Neutrophil (primary cell): ENCODE results near the gene ELMO3.
A peak's percentile ranks its signal among the peaks of the same experiment; 100 is the strongest.

Experiments
- H3K27ac ChIP-seq: fragments of 200-600 bp; sonication (generic); 2 replicates; pipeline ENCODE4 v1.5.1; 2016; ENCODE audit warnings: mild to moderate bottlenecking, moderate library complexity
- H3K27me3 ChIP-seq: fragments of 200-600 bp; sonication (generic); 2 replicates; pipeline ENCODE4 v1.6.0; 2016; ENCODE audit warnings: mild to moderate bottlenecking
- H3K36me3 ChIP-seq: fragments of 200-600 bp; sonication (generic); 2 replicates; pipeline ENCODE4 v1.5.1; 2017
- H3K4me1 ChIP-seq, 2 experiments: fragments of 200-600 bp in 1 of 2; sonication (generic) in 1 of 2; 1 replicate in 1 of 2; 2 replicates in 1 of 2; pipeline versions ENCODE4 v1.5.1 to v1.6.1; 2013 to 2016; ENCODE audit warnings: low read depth in 1 of 2, low read length in 1 of 2, mild to moderate bottlenecking in 1 of 2, moderate library complexity in 1 of 2; ENCODE audit not compliant: control insufficient read depth in 1 of 2, insufficient read depth in 1 of 2
- H3K4me3 ChIP-seq, 2 experiments: fragments of 200-600 bp in 1 of 2; sonication (generic) in 1 of 2; 1 replicate in 1 of 2; 2 replicates in 1 of 2; pipeline ENCODE4 v1.5.1; 2013 to 2016; ENCODE audit warnings: low read depth in 1 of 2, low read length in 1 of 2, mild to moderate bottlenecking in 1 of 2, moderate library complexity in 1 of 2
- H3K9me3 ChIP-seq: fragments of 200-600 bp; sonication (generic); 2 replicates; pipeline ENCODE4 v1.5.1; 2016
- TF ChIP-seq, protein P1 (sequence below): fragments of 200-600 bp; sonication (generic); IDR thresholded peaks from 2 replicates; pipeline ENCODE4 v1.5.1; 2016; ENCODE audit warnings: antibody characterized with exemption

ELMO3 gene

DNA sequence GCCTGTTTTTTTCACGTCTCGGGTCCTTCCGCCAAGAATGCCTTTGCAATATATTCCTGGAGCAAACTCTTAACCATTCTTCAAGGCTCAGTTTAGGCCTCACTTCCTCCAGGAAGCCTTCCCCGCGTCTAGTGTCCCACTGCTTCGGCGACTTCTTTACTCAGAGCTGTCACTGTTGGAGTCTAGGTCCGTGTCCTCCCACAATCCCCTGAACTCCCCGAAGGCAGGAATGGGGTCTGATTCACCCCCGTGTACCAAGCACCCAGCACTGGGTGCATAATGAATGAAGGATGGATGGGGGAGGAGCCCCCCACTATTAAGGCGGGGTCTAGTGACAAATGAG is 15.7 kb upstream of the ELMO3 start:
- H3K27ac ChIP-seq: peak overlapping the region; percentile 85
- H3K27me3 ChIP-seq: peaks cover 45% of the 10 kb centered on the region
- TF ChIP-seq, protein P1, sequence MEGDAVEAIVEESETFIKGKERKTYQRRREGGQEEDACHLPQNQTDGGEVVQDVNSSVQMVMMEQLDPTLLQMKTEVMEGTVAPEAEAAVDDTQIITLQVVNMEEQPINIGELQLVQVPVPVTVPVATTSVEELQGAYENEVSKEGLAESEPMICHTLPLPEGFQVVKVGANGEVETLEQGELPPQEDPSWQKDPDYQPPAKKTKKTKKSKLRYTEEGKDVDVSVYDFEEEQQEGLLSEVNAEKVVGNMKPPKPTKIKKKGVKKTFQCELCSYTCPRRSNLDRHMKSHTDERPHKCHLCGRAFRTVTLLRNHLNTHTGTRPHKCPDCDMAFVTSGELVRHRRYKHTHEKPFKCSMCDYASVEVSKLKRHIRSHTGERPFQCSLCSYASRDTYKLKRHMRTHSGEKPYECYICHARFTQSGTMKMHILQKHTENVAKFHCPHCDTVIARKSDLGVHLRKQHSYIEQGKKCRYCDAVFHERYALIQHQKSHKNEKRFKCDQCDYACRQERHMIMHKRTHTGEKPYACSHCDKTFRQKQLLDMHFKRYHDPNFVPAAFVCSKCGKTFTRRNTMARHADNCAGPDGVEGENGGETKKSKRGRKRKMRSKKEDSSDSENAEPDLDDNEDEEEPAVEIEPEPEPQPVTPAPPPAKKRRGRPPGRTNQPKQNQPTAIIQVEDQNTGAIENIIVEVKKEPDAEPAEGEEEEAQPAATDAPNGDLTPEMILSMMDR: no peak
- H3K36me3 ChIP-seq: no peaks in the 10 kb centered on the region
- no peaks in the 10 kb centered on the region for H3K9me3 ChIP-seq
- H3K4me3 ChIP-seq: peak overlapping the region; percentile 85 to 100
- H3K4me1 ChIP-seq: peaks cover 31 to 32% of the 10 kb centered on the region in 2 experiments

- Histone ChIP-seq H3K27me3 (peaks cover 39% of the 10 kb centered on the region), H3K4me3 (peak within 1 kb of the TSS; percentile 85 to 100), H3K9me3 (no peaks in the 10 kb centered on the region), H3K4me1 (peaks cover 26 to 30% of the 10 kb centered on the region in 2 experiments), H3K36me3 (no peaks in the 10 kb centered on the region), H3K27ac (peak within 1 kb of the TSS; percentile 85)
- TF ChIP-seq, protein P1: no peak
Observed at GRCh38 chr16:67183627-67184452, 15.1 kb upstream of the ELMO3 start, which contains the start of gene MATCAP1. Gene MATCAP1, minus strand, starts transcription at chr16:67183963. Its CDS starts 3,353 bp downstream, at chr16:67180610.

DNA sequence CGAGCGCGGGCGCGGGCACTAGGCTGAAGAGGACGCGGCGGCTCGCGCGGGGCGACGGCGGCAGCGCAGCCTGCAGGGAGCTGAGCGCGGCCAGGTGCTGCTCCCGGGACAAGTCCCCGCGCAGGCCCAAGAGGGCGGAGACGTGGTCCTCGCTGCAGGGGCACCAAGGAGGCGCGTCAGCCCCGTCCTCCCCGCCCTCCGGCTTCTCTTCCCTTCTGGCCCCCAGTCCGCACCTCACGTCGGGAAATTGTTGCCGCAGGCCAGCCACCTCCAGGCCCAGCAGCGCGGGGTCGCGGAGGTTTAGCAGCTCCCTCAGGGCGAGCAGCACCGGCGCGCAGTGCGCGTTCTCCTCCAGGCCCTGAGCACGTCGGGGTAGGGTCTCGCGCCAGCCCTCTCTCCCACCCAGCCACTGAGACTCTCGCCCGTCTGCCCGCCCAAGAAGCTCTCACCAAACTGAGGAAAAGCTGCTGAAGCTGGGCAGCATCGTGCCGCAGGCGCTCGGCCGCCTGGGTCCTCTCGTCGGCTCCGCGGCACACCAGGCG is 14.4 kb upstream of the ELMO3 start:
- Histone ChIP-seq H3K36me3 (no peaks in the 10 kb centered on the region), H3K27ac (peak overlapping the region; percentile 85), H3K4me3 (peak overlapping the region; percentile 85 to 100), H3K9me3 (no peaks in the 10 kb centered on the region), H3K4me1 (peaks cover 26 to 30% of the 10 kb centered on the region in 2 experiments), H3K27me3 (peaks cover 32% of the 10 kb centered on the region)
- TF ChIP-seq, protein P1: no peak

GRCh38 chr16:67184995-67185650 is 13.8 kb upstream of the ELMO3 start:
- Histone ChIP-seq H3K4me3 (peak overlapping the region; percentile 85 to 100), H3K27ac (peak overlapping the region; percentile 50), H3K4me1 (peaks cover 26 to 30% of the 10 kb centered on the region in 2 experiments), H3K9me3 (no peaks in the 10 kb centered on the region), H3K36me3 (no peaks in the 10 kb centered on the region), H3K27me3 (peaks cover 30% of the 10 kb centered on the region)
- TF ChIP-seq, protein P1: peak; percentile 61

- peak overlapping the region; percentile 85 to 100 for H3K4me3 ChIP-seq
Observed at GRCh38 chr16:67185651-67186134, 13.2 kb upstream of the ELMO3 start.

More at GRCh38 chr16:67185651-67186134, 13.2 kb upstream of the ELMO3 start:
- Histone ChIP-seq H3K4me1 (peaks cover 26 to 30% of the 10 kb centered on the region in 2 experiments), H3K9me3 (no peaks in the 10 kb centered on the region), H3K36me3 (no peaks in the 10 kb centered on the region), H3K27me3 (peaks cover 30% of the 10 kb centered on the region), H3K27ac (peak overlapping the region; percentile 50)
- TF ChIP-seq, protein P1: no peak
